ENCODE results near the gene ETV2.
A peak's percentile ranks its signal among the peaks of the same experiment; 100 is the strongest.
"Not testable (repeated sequence)": the region's sequence is repeated elsewhere in the genome, so short reads cannot be mapped to it uniquely, and the experiment has no call there.

Gene ETV2

GRCh38 chr19:35628565-35629331 lies 12.8 kb upstream of the ETV2 start, which contains the start of gene RBM42:
Gene RBM42, plus strand, starts transcription at chr19:35629036. Its CDS starts 118 bp downstream, at chr19:35629154.
- peak; percentile 84 for DNase-seq

- DNase-seq = no peak
These were observed 12.3 kb upstream of the ETV2 start for GRCh38 chr19:35629332-35629633.

- no peak for DNase-seq
These were observed 7.7 kb upstream of the ETV2 start for GRCh38 chr19:35633727-35634440.

- DNase-seq = no peak
These were observed 4.9 kb upstream of the ETV2 start for GRCh38 chr19:35636651-35637050.

GRCh38 chr19:35637165-35637564 lies 4.4 kb upstream of the ETV2 start:
- DNase-seq = no peak

GRCh38 chr19:35639321-35639639 lies 2.3 kb upstream of the ETV2 start:
- DNase-seq = no peak

GRCh38 chr19:35639863-35640262 lies 1.7 kb upstream of the ETV2 start:
- no peak for DNase-seq

- DNase-seq = no peak
These were observed 767 bp downstream of the ETV2 start for GRCh38 chr19:35642312-35642711.

- no peak for DNase-seq
These were observed 1.3 kb downstream of the ETV2 start for GRCh38 chr19:35642798-35643254.

GRCh38 chr19:35643255-35644205 lies 2.0 kb downstream of the ETV2 start:
- peak; percentile 41 for DNase-seq

- DNase-seq = peak; percentile 82
These were observed 2.9 kb downstream of the ETV2 start for GRCh38 chr19:35644206-35644986.

GRCh38 chr19:35644987-35645679 lies 3.6 kb downstream of the ETV2 start:
- DNase-seq = peak; percentile 13

GRCh38 chr19:35645680-35646511 lies 4.4 kb downstream of the ETV2 start:
- DNase-seq = no peak

- peak; percentile 96 for DNase-seq
These were observed 6.7 kb downstream of the ETV2 start, which contains the start of gene COX6B1 for GRCh38 chr19:35648017-35648961. Gene COX6B1, plus strand, starts transcription at chr19:35648323. Its CDS starts 2,921 bp downstream, at chr19:35651244.

GRCh38 chr19:35650581-35650980 lies 9.0 kb downstream of the ETV2 start:
- no peak for DNase-seq

GRCh38 chr19:35654828-35655227 lies 13.3 kb downstream of the ETV2 start:
- DNase-seq = not testable (repeated sequence)

- no peak for DNase-seq
These were observed 14.1 kb downstream of the ETV2 start for GRCh38 chr19:35655600-35655999.

- DNase-seq = no peak
These were observed 15.2 kb downstream of the ETV2 start for GRCh38 chr19:35656700-35657099.

GRCh38 chr19:35657904-35658700 lies 16.6 kb downstream of the ETV2 start:
- no peak for DNase-seq
